HG03097 (cell line): ENCODE measurements around the gene MOGAT3.
"Not testable (repeated sequence)": the region's sequence is repeated elsewhere in the genome, so short reads cannot be mapped to it uniquely, and the experiment has no call there.

Source experiments
- ATAC-seq: cut with Tn5 transposase; IDR thresholded peaks from one replicate; pipeline ENCODE4 v1.9.1; 2021; ENCODE audit not compliant: unreplicated experiment, low FRiP score

MOGAT3 gene

GRCh38 chr7:101205901-101206664 is 5.2 kb upstream of the MOGAT3 start:
- ATAC-seq: no peak

- ATAC-seq: not testable (repeated sequence)
Measured at GRCh38 chr7:101203740-101204738, 3.2 kb upstream of the MOGAT3 start.

- no peak for ATAC-seq
Measured at GRCh38 chr7:101202603-101202918, 1.7 kb upstream of the MOGAT3 start.

- ATAC-seq: no peak
Measured at GRCh38 chr7:101201695-101202602, 1.1 kb upstream of the MOGAT3 start.

DNA sequence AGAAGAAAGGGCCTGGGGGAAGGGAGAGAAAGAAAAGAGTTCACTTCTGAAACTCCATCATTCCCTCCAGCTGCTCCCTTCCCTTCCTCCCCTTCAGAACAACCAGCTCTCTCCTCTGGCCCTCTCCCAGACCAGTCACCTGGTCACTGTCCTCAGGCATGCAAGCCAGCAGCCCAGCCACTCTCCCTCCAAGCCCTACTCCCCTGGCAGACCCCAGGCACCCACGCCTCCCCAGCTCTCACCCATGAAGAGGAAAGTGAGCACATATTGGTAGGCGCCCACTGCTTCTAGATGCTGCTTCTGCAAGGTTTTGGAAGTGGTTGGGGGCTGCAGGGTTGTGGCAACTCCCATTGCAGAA is 353 bp downstream of the MOGAT3 start:
- ATAC-seq: no peak

GRCh38 chr7:101199522-101199921 is 1.3 kb downstream of the MOGAT3 start:
- not testable (repeated sequence) for ATAC-seq

DNA sequence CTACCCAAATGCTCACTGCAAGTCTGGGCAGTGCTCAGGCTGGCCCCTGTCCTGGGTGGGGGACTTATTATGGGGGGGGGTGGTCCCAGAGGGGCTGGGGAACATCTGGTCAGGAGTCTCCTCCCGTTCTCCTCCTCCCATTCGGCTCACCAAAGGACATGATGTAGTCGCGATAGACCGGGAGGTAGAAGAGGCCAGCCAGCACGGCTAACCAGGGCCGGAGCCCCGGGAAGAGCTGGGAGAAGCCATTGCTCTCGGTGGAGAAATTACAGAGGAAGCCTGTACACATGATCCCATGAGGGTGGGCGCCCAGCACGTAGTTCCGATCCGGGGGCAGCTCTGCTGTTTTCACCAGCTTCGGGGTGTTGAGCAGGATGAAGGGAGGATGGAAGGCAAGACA is 2.4 kb downstream of the MOGAT3 start:
- ATAC-seq: no peak

DNA sequence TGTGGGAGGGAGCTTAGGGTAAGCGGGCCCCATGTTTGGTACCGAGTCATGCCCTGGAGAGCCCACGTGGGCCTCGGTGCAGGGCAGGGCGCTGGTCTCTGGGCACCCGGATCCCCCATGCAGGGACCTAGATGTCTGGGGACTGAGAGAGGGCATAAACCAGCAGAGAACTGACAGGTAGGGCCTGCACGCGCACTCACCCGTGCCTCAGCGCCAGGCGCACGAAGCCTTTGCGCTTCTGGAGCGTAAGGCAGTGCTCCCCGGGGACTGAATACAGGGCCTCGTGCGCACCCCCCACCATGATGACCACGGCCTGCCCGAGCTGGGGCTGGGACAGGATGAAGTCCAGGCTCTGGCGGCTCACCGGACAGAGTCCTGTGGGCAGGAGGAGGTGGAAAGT is 2.8 kb downstream of the MOGAT3 start:
- ATAC-seq: no peak

DNA sequence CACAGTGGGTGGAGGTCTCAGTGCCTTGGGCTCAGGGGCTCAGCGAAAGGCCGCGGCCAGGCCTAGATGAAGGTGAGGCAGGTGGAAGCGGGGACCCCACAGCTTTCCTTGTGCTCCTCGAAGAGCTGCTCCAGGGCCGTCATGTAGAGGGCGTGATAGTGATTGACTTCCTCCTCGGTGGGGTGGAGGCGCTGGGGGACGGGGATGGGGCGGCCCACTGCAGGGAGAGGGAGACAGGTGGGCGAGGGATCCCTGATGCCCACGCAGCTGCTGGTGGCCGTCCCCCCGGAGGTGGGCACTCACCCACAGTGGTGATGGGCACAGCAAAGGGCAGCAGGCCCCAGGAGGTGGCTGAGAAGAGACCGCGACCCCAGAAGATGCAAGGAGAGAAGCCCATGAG is 5.0 kb downstream of the MOGAT3 start:
- ATAC-seq: no peak

GRCh38 chr7:101189109-101189508 is 11.7 kb downstream of the MOGAT3 start:
- ATAC-seq: no peak

DNA sequence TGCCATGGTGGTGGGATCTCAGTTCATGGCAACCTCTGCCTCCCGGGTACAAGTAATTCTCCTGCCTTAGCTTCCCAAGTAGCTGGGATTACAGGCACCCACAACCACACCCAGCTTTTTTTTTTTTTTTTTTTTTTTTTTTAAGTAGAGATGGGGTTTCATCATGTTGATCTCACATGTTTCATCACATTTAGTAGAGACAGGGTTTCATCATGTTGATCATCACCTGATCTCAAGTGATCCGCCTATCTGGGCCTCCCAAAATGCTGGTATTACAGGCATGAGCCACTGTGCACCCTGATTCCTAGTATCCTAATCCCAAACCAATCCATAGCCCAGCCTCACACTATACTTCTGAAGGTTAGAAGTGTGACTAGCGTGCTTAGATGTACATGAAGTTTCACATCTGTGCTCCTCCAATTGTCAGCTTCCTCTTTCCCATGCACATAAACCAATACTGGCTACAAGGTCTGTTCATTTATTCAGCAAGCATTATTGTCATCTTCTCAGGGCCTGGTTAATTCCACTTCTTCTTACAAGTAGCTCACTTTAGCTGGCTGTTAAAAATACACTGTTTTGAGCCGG is 13.9 kb downstream of the MOGAT3 start:
- no peak for ATAC-seq

DNA sequence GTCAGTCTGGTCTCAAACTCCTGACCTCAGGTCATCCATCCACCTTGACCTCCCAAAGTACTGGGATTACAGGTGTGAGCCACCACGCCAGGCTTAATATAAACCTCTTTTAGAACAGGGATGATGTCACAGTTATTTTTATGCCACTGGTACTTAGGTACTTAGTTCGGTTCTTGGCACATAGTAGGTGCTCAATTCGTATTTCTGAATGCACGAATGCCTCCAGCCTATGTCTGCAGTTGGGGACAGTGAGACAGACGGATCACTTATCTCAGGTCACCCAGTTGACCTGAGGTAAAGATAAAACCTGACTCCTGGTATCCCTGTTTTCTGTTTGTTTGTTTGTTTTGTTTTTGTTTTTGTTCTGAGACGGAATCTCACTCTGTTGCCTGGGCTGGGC is 14.6 kb downstream of the MOGAT3 start:
- no peak for ATAC-seq

GRCh38 chr7:101185258-101185839 is 15.5 kb downstream of the MOGAT3 start:
- ATAC-seq: no peak

DNA sequence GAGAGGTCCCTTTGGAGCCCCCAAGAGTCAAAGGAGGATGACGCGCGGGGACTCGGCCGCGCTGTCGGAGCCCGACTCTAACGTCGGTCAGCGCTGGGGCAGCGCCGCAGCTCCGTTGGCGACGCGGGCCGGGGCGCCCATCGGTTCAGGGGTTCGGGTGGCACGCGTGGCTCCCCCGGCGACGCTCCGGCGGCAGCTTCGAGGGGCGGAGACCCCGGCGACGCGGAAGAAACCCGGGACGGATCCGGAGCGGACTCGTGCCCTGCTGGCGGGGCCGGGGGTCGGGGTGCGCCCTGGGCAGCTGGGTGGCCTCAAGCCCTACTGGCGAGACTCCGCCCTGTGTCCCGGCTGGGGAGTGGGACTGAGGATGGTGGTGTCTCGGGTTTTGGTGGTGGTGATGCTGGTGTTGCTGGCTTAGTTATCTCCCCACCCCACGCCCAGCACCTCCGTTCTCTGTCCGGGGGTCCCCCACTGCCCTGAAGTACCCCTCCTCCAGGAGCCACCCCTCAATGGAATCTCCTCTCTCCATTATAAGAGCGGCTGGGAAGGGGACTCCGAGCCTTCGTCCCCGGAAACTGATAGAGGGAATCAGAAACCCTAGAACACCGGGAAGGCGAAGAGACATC is 20.6 kb downstream of the MOGAT3 start, which contains the start of gene NAT16:
TSS of gene NAT16 (minus strand) at position 164 of the 626 bp plus-strand sequence. CDS start 5,486 bp downstream, outside the sequence.
- no peak for ATAC-seq

GRCh38 chr7:101179713-101180112 is 21.1 kb downstream of the MOGAT3 start:
- no peak for ATAC-seq

- no peak for ATAC-seq
Measured at GRCh38 chr7:101179117-101179516, 21.7 kb downstream of the MOGAT3 start.

DNA sequence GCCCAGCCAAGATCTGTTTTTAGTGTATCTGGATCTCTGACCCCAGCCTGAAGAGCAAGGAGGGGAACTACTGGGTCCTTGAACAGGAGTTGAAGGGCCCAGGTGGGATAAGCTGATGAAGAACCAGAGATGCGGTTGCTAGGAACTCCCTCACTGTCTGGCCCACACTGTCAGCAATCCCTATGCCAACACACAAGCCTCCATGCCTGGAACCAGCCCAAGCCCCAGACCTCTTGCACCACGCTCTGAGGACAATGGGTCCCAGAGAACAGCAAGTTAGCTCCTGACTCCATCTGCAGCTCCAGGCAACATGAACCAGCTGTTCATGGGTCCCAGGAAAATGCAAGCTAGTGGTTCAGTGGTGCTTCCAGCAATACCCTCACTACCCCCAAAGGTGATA is 23.2 kb downstream of the MOGAT3 start:
- no peak for ATAC-seq

GRCh38 chr7:101175664-101176063 is 25.2 kb downstream of the MOGAT3 start:
- ATAC-seq: no peak

- no peak for ATAC-seq
Measured at GRCh38 chr7:101174322-101174854, 26.4 kb downstream of the MOGAT3 start.
